ENCODE data around the gene LTBR.

GRCh38 chr12:6374028-6374785 lies 9.8 kb upstream of the LTBR start:
- no peak for TF ChIP-seq MXI1 (conservative IDR thresholded peaks at IDR 0.05; ENCODE audit: poor library complexity, severe bottlenecking)
- no peak for TF ChIP-seq CTCF (IDR thresholded peaks at IDR 0.05; ENCODE audit: poor library complexity, severe bottlenecking)
